ENCODE results near the gene NOTCH2. TPM values are rescaled to one million over a fixed set of nuclear protein-coding genes. Genes with fewer than 3 reads are reported as not detected.

NOTCH2 gene
- total RNA-seq, 1 donor = 330 TPM

DNA sequence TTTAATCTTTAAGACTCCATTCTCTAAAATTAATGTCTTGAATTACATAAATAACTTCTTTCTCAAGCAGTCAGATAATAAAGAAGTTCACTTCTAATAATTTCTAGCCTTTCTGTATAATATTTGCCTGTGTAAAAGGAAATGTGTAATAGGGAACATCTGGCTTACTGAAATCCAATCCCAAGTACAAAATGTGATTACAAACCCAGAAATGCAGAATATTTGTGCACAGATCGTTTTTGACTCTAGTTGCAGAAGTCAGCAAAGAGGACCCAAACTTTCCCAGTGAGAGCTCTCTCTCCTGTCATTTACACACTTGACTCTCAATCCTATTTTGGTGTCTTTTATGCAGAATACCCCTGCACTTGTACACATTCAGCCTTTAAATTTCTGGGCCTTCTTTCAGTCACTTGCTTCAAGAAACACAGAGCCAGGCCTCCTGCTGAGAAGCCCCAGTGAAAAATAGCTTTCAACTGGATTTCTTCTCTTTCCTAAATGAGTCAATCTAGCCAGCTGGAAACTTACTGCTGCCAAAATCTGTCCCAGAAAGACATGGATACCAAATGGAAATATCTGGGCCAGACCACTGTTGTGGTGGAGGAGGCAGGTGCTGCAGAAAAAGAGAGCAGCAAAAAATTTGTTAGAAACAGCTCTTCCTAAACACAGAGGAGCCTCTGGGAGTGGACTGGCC is 104.6 kb downstream of the NOTCH2 start:
- H3K36me3 ChIP-seq (ENCODE audit: insufficient read depth, low read length) = peaks cover 87% of the 10 kb centered on the region

GRCh38 chr1:119962296-119962968 is 107.0 kb downstream of the NOTCH2 start:
- no peak overlapping the region for H3K4me3 ChIP-seq (ENCODE audit: insufficient read depth, low read length)
- no peak overlapping the region for H2AFZ ChIP-seq (ENCODE audit: low read length)
- no peak overlapping the region for H3K4me2 ChIP-seq (ENCODE audit: insufficient read depth, low read length)
- TF ChIP-seq, protein P1, sequence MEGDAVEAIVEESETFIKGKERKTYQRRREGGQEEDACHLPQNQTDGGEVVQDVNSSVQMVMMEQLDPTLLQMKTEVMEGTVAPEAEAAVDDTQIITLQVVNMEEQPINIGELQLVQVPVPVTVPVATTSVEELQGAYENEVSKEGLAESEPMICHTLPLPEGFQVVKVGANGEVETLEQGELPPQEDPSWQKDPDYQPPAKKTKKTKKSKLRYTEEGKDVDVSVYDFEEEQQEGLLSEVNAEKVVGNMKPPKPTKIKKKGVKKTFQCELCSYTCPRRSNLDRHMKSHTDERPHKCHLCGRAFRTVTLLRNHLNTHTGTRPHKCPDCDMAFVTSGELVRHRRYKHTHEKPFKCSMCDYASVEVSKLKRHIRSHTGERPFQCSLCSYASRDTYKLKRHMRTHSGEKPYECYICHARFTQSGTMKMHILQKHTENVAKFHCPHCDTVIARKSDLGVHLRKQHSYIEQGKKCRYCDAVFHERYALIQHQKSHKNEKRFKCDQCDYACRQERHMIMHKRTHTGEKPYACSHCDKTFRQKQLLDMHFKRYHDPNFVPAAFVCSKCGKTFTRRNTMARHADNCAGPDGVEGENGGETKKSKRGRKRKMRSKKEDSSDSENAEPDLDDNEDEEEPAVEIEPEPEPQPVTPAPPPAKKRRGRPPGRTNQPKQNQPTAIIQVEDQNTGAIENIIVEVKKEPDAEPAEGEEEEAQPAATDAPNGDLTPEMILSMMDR (IDR thresholded peaks at IDR 0.05; ENCODE audit: extremely low read depth, low read depth, low read length) = no peak
- peaks cover 65% of the 10 kb centered on the region for H3K4me1 ChIP-seq (ENCODE audit: insufficient read depth, low read length)
- no peak for DNase-seq (ENCODE audit: insufficient read length, low spot score, missing footprints)
- peaks cover 74% of the 10 kb centered on the region for H3K79me2 ChIP-seq (ENCODE audit: insufficient read depth, low read length)
- H3K27ac ChIP-seq (ENCODE audit: low read depth, low read length) = peak overlapping the region; percentile 24
- peaks cover 83% of the 10 kb centered on the region for H3K36me3 ChIP-seq (ENCODE audit: insufficient read depth, low read length)
- H4K20me1 ChIP-seq (ENCODE audit: insufficient read depth, low read length) = peaks cover 29% of the 10 kb centered on the region
- no peaks in the 10 kb centered on the region for H3K9me3 ChIP-seq (ENCODE audit: low read depth, low read length)
- no peaks in the 10 kb centered on the region for H3K27me3 ChIP-seq (ENCODE audit: insufficient read depth, low read length)

More for the DNA sequence above, 104.6 kb downstream of the NOTCH2 start:
- Histone ChIP-seq H3K27ac (ENCODE audit: low read depth, low read length) (peak overlapping the region; percentile 84), H3K79me2 (ENCODE audit: insufficient read depth, low read length) (peaks cover 74% of the 10 kb centered on the region), H3K4me3 (ENCODE audit: insufficient read depth, low read length) (no peak overlapping the region), H3K27me3 (ENCODE audit: insufficient read depth, low read length) (no peaks in the 10 kb centered on the region), H4K20me1 (ENCODE audit: insufficient read depth, low read length) (peaks cover 25% of the 10 kb centered on the region), H3K9me3 (ENCODE audit: low read depth, low read length) (no peaks in the 10 kb centered on the region), H3K4me2 (ENCODE audit: insufficient read depth, low read length) (no peak overlapping the region), H2AFZ (ENCODE audit: low read length) (no peak overlapping the region), H3K4me1 (ENCODE audit: insufficient read depth, low read length) (peaks cover 54% of the 10 kb centered on the region)
- TF ChIP-seq, protein P1 (IDR thresholded peaks at IDR 0.05; ENCODE audit: extremely low read depth, low read depth, low read length) = no peak
- DNase-seq (ENCODE audit: insufficient read length, low spot score, missing footprints) = no peak

- TF ChIP-seq, protein P1 (IDR thresholded peaks at IDR 0.05; ENCODE audit: extremely low read depth, low read depth, low read length) = no peak
- Histone ChIP-seq H3K9me3 (ENCODE audit: low read depth, low read length) (no peaks in the 10 kb centered on the region), H4K20me1 (ENCODE audit: insufficient read depth, low read length) (peaks cover 21% of the 10 kb centered on the region), H3K4me3 (ENCODE audit: insufficient read depth, low read length) (no peak overlapping the region), H3K27me3 (ENCODE audit: insufficient read depth, low read length) (no peaks in the 10 kb centered on the region), H3K36me3 (ENCODE audit: insufficient read depth, low read length) (peaks cover 82% of the 10 kb centered on the region), H3K4me2 (ENCODE audit: insufficient read depth, low read length) (no peak overlapping the region), H3K79me2 (ENCODE audit: insufficient read depth, low read length) (peaks cover 80% of the 10 kb centered on the region), H2AFZ (ENCODE audit: low read length) (no peak overlapping the region), H3K4me1 (ENCODE audit: insufficient read depth, low read length) (peaks cover 54% of the 10 kb centered on the region), H3K27ac (ENCODE audit: low read depth, low read length) (peak overlapping the region; percentile 34)
- DNase-seq (ENCODE audit: insufficient read length, low spot score, missing footprints) = no peak
These were observed 109.0 kb downstream of the NOTCH2 start for GRCh38 chr1:119960501-119960900.

All from osteoblast (primary cell).